ENCODE measurements around the gene GDF9.

Gene GDF9

GRCh38 chr5:132823481-132824050 is 42.7 kb downstream of the GDF9 start:
- TF ChIP-seq ZFX (IDR thresholded peaks at IDR 0.05) (no peak), CTCF (conservative IDR thresholded peaks at IDR 0.05) (no peak)
- H3K27ac ChIP-seq = no peak overlapping the region

GRCh38 chr5:132822650-132823480 is 43.4 kb downstream of the GDF9 start:
- TF ChIP-seq ZFX (IDR thresholded peaks at IDR 0.05) (no peak), CTCF (conservative IDR thresholded peaks at IDR 0.05) (no peak)
- no peak overlapping the region for H3K27ac ChIP-seq

GRCh38 chr5:132821791-132822190 is 44.5 kb downstream of the GDF9 start:
- TF ChIP-seq ZFX (IDR thresholded peaks at IDR 0.05) = no peak
- no peak for TF ChIP-seq CTCF (conservative IDR thresholded peaks at IDR 0.05)
- no peak overlapping the region for H3K27ac ChIP-seq

- H3K27ac ChIP-seq = no peak overlapping the region
These were observed 44.9 kb downstream of the GDF9 start for GRCh38 chr5:132821350-132821749.

GRCh38 chr5:132820162-132820754 is 46.0 kb downstream of the GDF9 start:
- no peak overlapping the region for H3K27ac ChIP-seq
- peak; percentile 94 for TF ChIP-seq CTCF (conservative IDR thresholded peaks at IDR 0.05)
- no peak for TF ChIP-seq ZFX (IDR thresholded peaks at IDR 0.05)

More at GRCh38 chr5:132821350-132821749, 44.9 kb downstream of the GDF9 start:
- no peak for TF ChIP-seq CTCF (conservative IDR thresholded peaks at IDR 0.05)

GRCh38 chr5:132819468-132819867 is 46.8 kb downstream of the GDF9 start:
- TF ChIP-seq CTCF (conservative IDR thresholded peaks at IDR 0.05) (no peak), ZFX (IDR thresholded peaks at IDR 0.05) (no peak)
- no peak overlapping the region for H3K27ac ChIP-seq

GRCh38 chr5:132817011-132817410 is 49.3 kb downstream of the GDF9 start:
- TF ChIP-seq CTCF (conservative IDR thresholded peaks at IDR 0.05) (no peak), ZFX (IDR thresholded peaks at IDR 0.05) (no peak)
- H3K27ac ChIP-seq = no peak overlapping the region

Data from C4-2B (cell line).